ENCODE data around the gene PPME1.
"Not testable (repeated sequence)": the region's sequence is repeated elsewhere in the genome, so short reads cannot be mapped to it uniquely, and the experiment has no call there.

PPME1 gene

DNA sequence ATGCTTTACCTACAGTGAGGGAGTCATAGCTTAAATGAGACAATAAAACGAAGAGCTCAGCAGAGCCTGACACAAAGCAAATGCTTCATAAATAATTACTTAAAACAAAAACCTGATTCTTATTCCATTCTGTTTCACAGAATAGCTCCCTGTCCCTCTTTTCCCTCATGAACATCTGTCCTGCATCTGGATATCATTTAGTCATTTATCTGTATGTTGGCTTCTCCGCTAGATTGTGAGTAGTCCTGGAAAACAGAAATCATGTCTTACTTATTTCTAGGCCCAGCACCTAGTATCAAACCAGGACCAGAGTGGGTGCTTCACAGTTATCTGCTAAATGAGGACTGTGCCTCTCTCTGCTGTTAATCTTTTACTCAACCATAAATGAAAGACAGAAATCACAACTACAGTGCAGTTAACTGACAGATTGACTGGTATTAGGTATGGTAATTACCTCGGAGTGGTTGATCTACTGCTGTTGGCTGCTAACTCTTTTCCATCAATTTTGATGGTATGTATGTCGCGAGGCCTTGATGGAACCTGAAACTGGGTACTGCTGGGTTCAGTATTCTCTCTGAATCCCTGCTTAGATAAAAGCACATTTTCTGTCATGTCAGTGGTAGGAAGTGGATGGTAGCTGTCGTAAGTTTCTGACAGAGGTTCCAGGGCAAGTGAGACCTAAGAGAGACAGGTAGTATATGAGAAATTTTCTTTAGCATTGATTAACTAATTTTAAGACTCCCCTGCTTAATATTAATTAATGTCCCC lies 31.8 kb upstream of the PPME1 start:
- H3K4me1 ChIP-seq (ENCODE audit: control insufficient read depth in 1 of 2, insufficient read depth in 2 of 2, low read length in 2 of 2), result peaks cover 0 to 17% of the 10 kb centered on the region in 2 donors
- H3K27me3 ChIP-seq (ENCODE audit: low read depth, low read length), result no peaks in the 10 kb centered on the region
- H3K9me3 ChIP-seq (ENCODE audit: control insufficient read depth in 1 of 2, low read length in 2 of 2), result no peaks in the 10 kb centered on the region
- peak overlapping the region; percentile 71 for H3K27ac ChIP-seq (ENCODE audit: low read length)
- H3K4me3 ChIP-seq (ENCODE audit: low read depth in 1 of 2, low read length in 2 of 2), result no peak overlapping the region
- peaks cover 5 to 9% of the 10 kb centered on the region in 2 donors for H3K36me3 ChIP-seq (ENCODE audit: control insufficient read depth in 1 of 2, insufficient read depth in 2 of 2, low read length in 2 of 2)

- H3K27me3 ChIP-seq (ENCODE audit: low read depth, low read length); H3K27ac ChIP-seq (ENCODE audit: low read length); H3K4me3 ChIP-seq (ENCODE audit: low read depth in 1 of 2, low read length in 2 of 2); H3K36me3 ChIP-seq (ENCODE audit: control insufficient read depth in 1 of 2, insufficient read depth in 2 of 2, low read length in 2 of 2); H3K9me3 ChIP-seq (ENCODE audit: control insufficient read depth in 1 of 2, low read length in 2 of 2): not testable (repeated sequence)
- peaks cover 0 to 17% of the 10 kb centered on the region in 2 donors for H3K4me1 ChIP-seq (ENCODE audit: control insufficient read depth in 1 of 2, insufficient read depth in 2 of 2, low read length in 2 of 2)
Observed at GRCh38 chr11:74139919-74140431, 31.1 kb upstream of the PPME1 start.

DNA sequence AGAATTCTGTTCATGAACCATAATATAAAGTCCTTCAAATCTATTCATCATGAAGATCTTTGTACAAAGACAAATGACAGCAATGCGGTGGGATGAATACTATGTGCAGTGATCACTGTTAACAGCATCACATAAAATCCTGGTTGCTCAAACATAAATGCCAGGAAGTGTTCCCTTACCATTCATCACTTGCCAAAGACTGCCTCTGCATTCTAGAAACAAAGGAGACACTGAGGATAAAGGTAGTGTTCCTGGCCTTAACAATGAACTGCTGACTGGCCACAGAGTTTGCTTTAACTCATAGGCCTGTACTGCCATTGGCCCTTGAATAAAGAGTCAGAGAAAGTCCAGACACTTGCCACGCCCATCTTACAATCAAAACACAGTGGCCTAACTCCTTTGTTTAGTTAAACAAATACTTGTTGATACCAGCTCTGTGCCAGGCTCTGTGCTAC lies 29.8 kb upstream of the PPME1 start:
- no peak overlapping the region for H3K4me3 ChIP-seq (ENCODE audit: low read depth in 1 of 2, low read length in 2 of 2)
- no peak overlapping the region for H3K27ac ChIP-seq (ENCODE audit: low read length)
- H3K27me3 ChIP-seq (ENCODE audit: low read depth, low read length), result no peaks in the 10 kb centered on the region
- H3K9me3 ChIP-seq (ENCODE audit: control insufficient read depth in 1 of 2, low read length in 2 of 2), result no peaks in the 10 kb centered on the region
- peaks cover 1 to 5% of the 10 kb centered on the region in 2 donors for H3K36me3 ChIP-seq (ENCODE audit: control insufficient read depth in 1 of 2, insufficient read depth in 2 of 2, low read length in 2 of 2)
- peaks cover 0 to 17% of the 10 kb centered on the region in 2 donors for H3K4me1 ChIP-seq (ENCODE audit: control insufficient read depth in 1 of 2, insufficient read depth in 2 of 2, low read length in 2 of 2)

GRCh38 chr11:74141908-74142307 lies 29.2 kb upstream of the PPME1 start:
- H3K4me1 ChIP-seq (ENCODE audit: control insufficient read depth in 1 of 2, insufficient read depth in 2 of 2, low read length in 2 of 2), result peaks cover 0 to 17% of the 10 kb centered on the region in 2 donors
- no peaks in the 10 kb centered on the region for H3K9me3 ChIP-seq (ENCODE audit: control insufficient read depth in 1 of 2, low read length in 2 of 2)
- peaks cover 0 to 5% of the 10 kb centered on the region in 2 donors for H3K36me3 ChIP-seq (ENCODE audit: control insufficient read depth in 1 of 2, insufficient read depth in 2 of 2, low read length in 2 of 2)
- H3K27me3 ChIP-seq (ENCODE audit: low read depth, low read length), result no peaks in the 10 kb centered on the region
- H3K4me3 ChIP-seq (ENCODE audit: low read depth in 1 of 2, low read length in 2 of 2), result no peak overlapping the region
- no peak overlapping the region for H3K27ac ChIP-seq (ENCODE audit: low read length)

DNA sequence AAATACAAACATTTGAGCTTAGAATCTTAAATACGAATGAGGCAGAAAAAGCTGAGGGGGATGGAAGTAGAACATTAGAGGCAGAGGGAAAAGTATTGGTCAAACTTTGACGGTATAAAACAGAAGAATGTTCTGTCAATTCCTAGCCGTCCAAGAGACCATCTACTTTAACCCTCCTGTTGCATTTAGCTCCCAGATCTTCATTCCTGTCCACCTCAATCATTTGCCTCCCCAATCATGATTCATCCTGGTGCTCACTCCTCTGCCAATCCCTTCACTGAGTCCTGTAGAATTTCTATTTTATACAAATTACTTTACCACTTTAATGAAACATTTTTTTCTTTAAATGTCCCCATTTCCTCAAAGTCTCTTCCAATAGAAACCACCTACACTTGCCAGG lies 28.5 kb upstream of the PPME1 start:
- no peak overlapping the region for H3K27ac ChIP-seq (ENCODE audit: low read length)
- no peak overlapping the region for H3K4me3 ChIP-seq (ENCODE audit: low read depth in 1 of 2, low read length in 2 of 2)
- peaks cover 0 to 17% of the 10 kb centered on the region in 2 donors for H3K4me1 ChIP-seq (ENCODE audit: control insufficient read depth in 1 of 2, insufficient read depth in 2 of 2, low read length in 2 of 2)
- H3K27me3 ChIP-seq (ENCODE audit: low read depth, low read length), result no peaks in the 10 kb centered on the region
- H3K9me3 ChIP-seq (ENCODE audit: control insufficient read depth in 1 of 2, low read length in 2 of 2), result no peaks in the 10 kb centered on the region
- H3K36me3 ChIP-seq (ENCODE audit: control insufficient read depth in 1 of 2, insufficient read depth in 2 of 2, low read length in 2 of 2), result peaks cover 0 to 5% of the 10 kb centered on the region in 2 donors

DNA sequence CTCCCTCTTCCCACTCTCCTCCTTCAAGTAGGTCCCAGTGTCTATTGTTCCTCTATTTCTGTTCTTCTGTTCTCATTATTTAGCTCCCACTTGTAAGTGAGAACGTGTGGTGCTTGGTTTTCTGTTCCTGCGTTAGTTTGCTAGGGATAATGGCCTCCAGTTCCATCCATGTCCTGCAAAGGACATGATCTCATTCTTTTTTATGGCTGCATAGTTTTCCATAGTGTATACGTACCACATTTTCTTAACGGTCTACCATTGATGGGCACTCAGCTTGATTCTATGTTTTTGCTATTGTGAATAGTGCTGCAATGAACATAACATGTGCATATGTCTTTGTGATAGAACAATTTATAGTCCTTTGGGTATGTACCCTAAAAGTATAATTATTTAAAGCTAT lies 26.5 kb upstream of the PPME1 start:
- Histone ChIP-seq H3K27ac (ENCODE audit: low read length) (no peak overlapping the region), H3K36me3 (ENCODE audit: control insufficient read depth in 1 of 2, insufficient read depth in 2 of 2, low read length in 2 of 2) (no peaks in the 10 kb centered on the region), H3K9me3 (ENCODE audit: control insufficient read depth in 1 of 2, low read length in 2 of 2) (no peaks in the 10 kb centered on the region), H3K4me1 (ENCODE audit: control insufficient read depth in 1 of 2, insufficient read depth in 2 of 2, low read length in 2 of 2) (peaks cover 0 to 9% of the 10 kb centered on the region in 2 donors), H3K27me3 (ENCODE audit: low read depth, low read length) (no peaks in the 10 kb centered on the region), H3K4me3 (ENCODE audit: low read depth in 1 of 2, low read length in 2 of 2) (no peak overlapping the region)

GRCh38 chr11:74147199-74147929 lies 23.7 kb upstream of the PPME1 start:
- H3K36me3 ChIP-seq (ENCODE audit: control insufficient read depth in 1 of 2, insufficient read depth in 2 of 2, low read length in 2 of 2), result no peaks in the 10 kb centered on the region
- no peak overlapping the region for H3K27ac ChIP-seq (ENCODE audit: low read length)
- no peak overlapping the region for H3K4me3 ChIP-seq (ENCODE audit: low read depth in 1 of 2, low read length in 2 of 2)
- H3K4me1 ChIP-seq (ENCODE audit: control insufficient read depth in 1 of 2, insufficient read depth in 2 of 2, low read length in 2 of 2), result no peaks in the 10 kb centered on the region
- H3K9me3 ChIP-seq (ENCODE audit: control insufficient read depth in 1 of 2, low read length in 2 of 2), result no peaks in the 10 kb centered on the region
- no peaks in the 10 kb centered on the region for H3K27me3 ChIP-seq (ENCODE audit: low read depth, low read length)

GRCh38 chr11:74153224-74153623 lies 17.9 kb upstream of the PPME1 start:
- Histone ChIP-seq H3K27ac (ENCODE audit: low read length) (no peak overlapping the region), H3K27me3 (ENCODE audit: low read depth, low read length) (no peaks in the 10 kb centered on the region), H3K4me3 (ENCODE audit: low read depth in 1 of 2, low read length in 2 of 2) (no peak overlapping the region), H3K9me3 (ENCODE audit: control insufficient read depth in 1 of 2, low read length in 2 of 2) (no peaks in the 10 kb centered on the region), H3K36me3 (ENCODE audit: control insufficient read depth in 1 of 2, insufficient read depth in 2 of 2, low read length in 2 of 2) (no peaks in the 10 kb centered on the region), H3K4me1 (ENCODE audit: control insufficient read depth in 1 of 2, insufficient read depth in 2 of 2, low read length in 2 of 2) (no peaks in the 10 kb centered on the region)

DNA sequence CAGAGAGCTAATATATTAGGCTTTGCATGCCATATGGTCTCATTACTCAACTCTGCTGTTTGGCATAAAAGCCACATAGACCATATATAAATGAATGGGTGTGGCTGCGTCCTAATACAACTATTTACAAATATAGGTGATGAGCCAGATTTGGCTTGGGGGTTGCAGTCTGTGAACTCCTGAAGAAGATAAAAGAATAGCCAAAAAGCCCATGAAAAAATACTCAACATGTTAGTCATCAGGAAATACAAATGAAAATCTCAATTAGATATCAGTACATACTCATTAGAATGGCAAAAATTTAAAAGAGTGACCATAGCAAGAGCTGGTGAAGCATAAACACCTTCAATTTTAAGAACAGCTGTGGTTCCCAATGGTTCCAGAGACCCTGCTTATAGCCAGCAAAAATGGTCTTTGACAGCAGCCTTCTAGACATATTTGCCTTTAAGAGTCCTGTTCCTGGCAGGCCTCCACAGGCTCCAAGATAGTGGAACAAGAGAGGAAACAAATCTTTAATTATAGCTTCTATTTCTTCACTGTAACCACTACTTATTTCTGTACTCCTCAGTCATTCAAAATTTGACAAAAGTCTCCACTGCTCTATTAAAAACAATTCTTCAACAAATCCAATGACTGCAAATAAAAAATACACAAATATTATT lies 16.3 kb upstream of the PPME1 start:
- Histone ChIP-seq H3K27me3 (ENCODE audit: low read depth, low read length) (no peaks in the 10 kb centered on the region), H3K27ac (ENCODE audit: low read length) (no peak overlapping the region), H3K36me3 (ENCODE audit: control insufficient read depth in 1 of 2, insufficient read depth in 2 of 2, low read length in 2 of 2) (peaks cover 0 to 4% of the 10 kb centered on the region in 2 donors), H3K9me3 (ENCODE audit: control insufficient read depth in 1 of 2, low read length in 2 of 2) (no peaks in the 10 kb centered on the region), H3K4me1 (ENCODE audit: control insufficient read depth in 1 of 2, insufficient read depth in 2 of 2, low read length in 2 of 2) (no peaks in the 10 kb centered on the region), H3K4me3 (ENCODE audit: low read depth in 1 of 2, low read length in 2 of 2) (no peak overlapping the region)

- no peaks in the 10 kb centered on the region for H3K4me1 ChIP-seq (ENCODE audit: control insufficient read depth in 1 of 2, insufficient read depth in 2 of 2, low read length in 2 of 2)
- H3K9me3 ChIP-seq (ENCODE audit: control insufficient read depth in 1 of 2, low read length in 2 of 2), result no peaks in the 10 kb centered on the region
- no peak overlapping the region for H3K4me3 ChIP-seq (ENCODE audit: low read depth in 1 of 2, low read length in 2 of 2)
- H3K27ac ChIP-seq (ENCODE audit: low read length), result no peak overlapping the region
- no peaks in the 10 kb centered on the region for H3K27me3 ChIP-seq (ENCODE audit: low read depth, low read length)
- peaks cover 0 to 4% of the 10 kb centered on the region in 2 donors for H3K36me3 ChIP-seq (ENCODE audit: control insufficient read depth in 1 of 2, insufficient read depth in 2 of 2, low read length in 2 of 2)
Observed at GRCh38 chr11:74157169-74157568, 13.9 kb upstream of the PPME1 start.

- Histone ChIP-seq H3K27ac (ENCODE audit: low read length) (no peak overlapping the region), H3K27me3 (ENCODE audit: low read depth, low read length) (no peaks in the 10 kb centered on the region), H3K36me3 (ENCODE audit: control insufficient read depth in 1 of 2, insufficient read depth in 2 of 2, low read length in 2 of 2) (peaks cover 9 to 16% of the 10 kb centered on the region in 2 donors), H3K9me3 (ENCODE audit: control insufficient read depth in 1 of 2, low read length in 2 of 2) (no peaks in the 10 kb centered on the region), H3K4me3 (ENCODE audit: low read depth in 1 of 2, low read length in 2 of 2) (no peak overlapping the region), H3K4me1 (ENCODE audit: control insufficient read depth in 1 of 2, insufficient read depth in 2 of 2, low read length in 2 of 2) (no peaks in the 10 kb centered on the region)
Observed at GRCh38 chr11:74159642-74160041, 11.4 kb upstream of the PPME1 start.
